HG03045 (cell line): ENCODE data around the gene ZNF786.
"Not testable (repeated sequence)": the region's sequence is repeated elsewhere in the genome, so short reads cannot be mapped to it uniquely, and the experiment has no call there.

ENCODE experiments used
- ATAC-seq: cut with Tn5 transposase; IDR thresholded peaks from one replicate; pipeline ENCODE4 v1.9.1; 2021; ENCODE audit warnings: mild to moderate bottlenecking, moderate library complexity; ENCODE audit not compliant: unreplicated experiment

ZNF786 gene

GRCh38 chr7:149081914-149082313 is 8.6 kb downstream of the ZNF786 start:
- ATAC-seq = no peak

DNA sequence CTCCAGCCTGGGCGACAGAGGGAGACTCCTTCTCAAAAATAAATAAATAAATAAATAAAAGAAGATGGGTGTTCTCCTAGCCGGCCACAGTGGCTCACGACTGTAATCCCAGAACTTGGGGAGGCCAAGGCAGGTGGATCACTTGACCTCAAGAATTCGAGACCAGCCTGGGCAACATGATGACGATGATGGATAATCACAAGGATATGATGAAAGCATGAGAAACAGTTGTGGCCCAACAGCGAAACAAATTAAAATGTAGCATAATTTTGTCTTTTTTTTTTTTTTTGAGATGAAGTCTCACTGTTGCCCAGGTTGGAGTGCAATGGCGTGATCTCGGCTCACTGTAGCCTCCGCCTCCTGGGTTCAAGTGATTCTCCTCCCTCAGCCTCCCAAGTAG is 12.9 kb downstream of the ZNF786 start:
- ATAC-seq = no peak

DNA sequence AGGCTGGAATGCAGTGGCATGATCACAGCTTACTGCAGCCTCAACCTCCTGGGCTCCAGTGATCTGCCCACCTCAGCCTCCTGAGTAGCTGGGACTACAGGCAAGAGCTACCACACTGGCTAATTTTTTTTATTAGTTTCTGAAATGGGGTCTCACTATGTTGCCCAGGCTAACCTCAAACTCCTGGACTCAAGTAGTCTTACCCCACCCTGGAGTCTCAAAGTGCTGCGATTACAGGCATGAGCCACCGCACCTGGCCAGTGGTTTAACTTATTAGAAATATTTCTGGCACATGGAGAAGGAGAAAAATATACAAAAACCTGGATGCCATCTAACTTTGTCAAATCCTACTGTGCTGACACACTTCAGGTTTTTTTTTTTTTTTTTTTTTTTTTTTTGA is 15.2 kb downstream of the ZNF786 start:
- ATAC-seq = no peak

GRCh38 chr7:149074116-149074885 is 16.2 kb downstream of the ZNF786 start:
- ATAC-seq = no peak

GRCh38 chr7:149072438-149072775 is 18.1 kb downstream of the ZNF786 start:
- no peak for ATAC-seq

GRCh38 chr7:149071641-149072437 is 18.7 kb downstream of the ZNF786 start:
- ATAC-seq = peak; percentile 44

DNA sequence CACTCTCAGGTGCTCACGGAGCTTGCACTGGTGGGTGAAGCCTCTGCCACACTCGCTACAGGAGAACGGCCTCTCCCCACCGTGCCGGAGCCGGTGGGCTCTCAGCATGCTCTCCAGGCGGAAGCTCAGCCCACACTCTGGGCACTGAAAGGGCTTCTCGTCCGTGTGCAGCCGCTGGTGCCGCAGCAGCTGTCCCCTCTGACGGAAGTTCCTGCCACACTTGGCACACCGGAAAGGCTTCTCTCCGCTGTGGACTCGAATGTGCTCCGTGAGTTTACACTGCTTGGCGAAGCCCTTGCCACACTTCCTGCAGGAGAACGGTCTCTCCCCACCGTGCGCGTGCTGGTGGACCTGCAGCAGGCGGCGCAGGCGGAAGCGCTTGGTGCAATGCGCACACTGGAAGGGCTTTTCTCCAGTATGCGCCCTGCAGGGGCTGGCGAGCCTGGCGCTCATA is 19.3 kb downstream of the ZNF786 start:
- no peak for ATAC-seq

GRCh38 chr7:149070372-149071125 is 20.0 kb downstream of the ZNF786 start:
- no peak for ATAC-seq

GRCh38 chr7:149067869-149068268 is 22.6 kb downstream of the ZNF786 start:
- no peak for ATAC-seq

DNA sequence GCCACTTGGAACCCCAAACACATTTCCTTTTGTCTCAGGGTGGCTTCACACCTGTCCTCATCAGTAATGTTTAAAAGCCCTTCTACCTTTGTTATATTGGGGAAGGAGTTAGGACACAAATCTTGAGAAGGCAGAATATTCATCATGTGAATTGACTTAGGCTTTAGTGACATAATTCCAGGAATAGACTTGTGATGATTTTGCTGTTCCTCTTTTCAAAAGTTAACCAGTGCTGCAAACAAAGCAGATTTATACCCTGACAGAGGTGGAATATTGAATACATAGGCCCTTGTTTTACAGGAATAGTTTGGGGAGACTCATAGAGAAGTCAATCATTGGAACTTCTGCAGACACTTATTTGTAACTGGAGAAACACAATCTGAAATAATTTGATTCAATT is 27.0 kb downstream of the ZNF786 start:
- ATAC-seq = no peak

DNA sequence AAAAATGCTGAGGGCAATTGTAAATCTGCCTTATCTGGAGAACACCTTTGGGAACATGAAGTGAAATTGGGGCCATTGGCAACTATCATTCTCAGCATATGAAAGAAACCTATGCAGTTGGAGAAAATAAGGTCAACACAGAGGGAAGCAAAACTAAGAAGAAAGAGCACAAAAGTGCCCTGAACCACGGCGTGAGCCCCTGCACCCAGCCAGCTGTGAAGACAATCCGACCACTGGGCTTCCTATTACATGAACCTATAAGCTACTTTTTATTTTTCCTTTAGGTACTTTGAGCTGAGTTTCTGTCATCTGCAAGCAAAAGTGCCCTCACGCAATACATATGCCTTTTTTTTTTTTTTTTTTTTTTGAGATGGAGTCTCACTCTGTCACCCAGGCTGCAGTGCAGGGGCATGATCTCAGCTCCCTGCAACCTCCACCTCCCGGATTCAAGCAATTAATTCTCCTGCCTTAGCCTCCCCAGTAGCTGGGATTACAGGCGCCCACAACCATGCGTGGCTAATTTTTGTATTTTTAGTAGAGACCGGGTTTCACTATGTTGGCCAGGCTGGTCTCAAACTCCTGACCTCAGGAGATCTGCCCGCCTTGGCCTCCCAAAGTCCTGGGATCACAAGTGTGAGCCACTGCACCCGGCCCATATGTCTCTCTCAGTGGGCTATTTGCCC is 28.2 kb downstream of the ZNF786 start:
- ATAC-seq = not testable (repeated sequence)

GRCh38 chr7:149060156-149060555 is 30.4 kb downstream of the ZNF786 start:
- no peak for ATAC-seq

DNA sequence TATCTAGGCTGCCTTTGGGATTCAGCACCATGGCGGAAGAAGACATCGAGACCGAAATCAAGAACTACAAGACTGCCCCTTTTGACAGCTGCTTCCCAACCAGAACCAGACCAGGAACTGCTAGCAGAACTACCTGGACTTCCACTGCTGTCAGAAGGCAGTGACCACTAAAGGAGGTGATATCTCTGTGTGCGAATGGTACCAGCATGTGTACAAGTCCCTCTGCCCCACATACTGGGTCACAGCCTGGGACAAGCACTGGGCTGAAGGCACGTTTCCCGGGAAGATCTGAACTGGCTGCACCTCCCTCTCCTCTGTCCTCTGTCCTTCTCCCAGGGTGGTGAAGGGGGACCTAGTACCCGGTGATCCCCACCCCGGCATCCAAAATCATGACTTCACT is 36.6 kb downstream of the ZNF786 start:
- no peak for ATAC-seq

- no peak for ATAC-seq
Observed at GRCh38 chr7:149053384-149053783, 37.1 kb downstream of the ZNF786 start.

DNA sequence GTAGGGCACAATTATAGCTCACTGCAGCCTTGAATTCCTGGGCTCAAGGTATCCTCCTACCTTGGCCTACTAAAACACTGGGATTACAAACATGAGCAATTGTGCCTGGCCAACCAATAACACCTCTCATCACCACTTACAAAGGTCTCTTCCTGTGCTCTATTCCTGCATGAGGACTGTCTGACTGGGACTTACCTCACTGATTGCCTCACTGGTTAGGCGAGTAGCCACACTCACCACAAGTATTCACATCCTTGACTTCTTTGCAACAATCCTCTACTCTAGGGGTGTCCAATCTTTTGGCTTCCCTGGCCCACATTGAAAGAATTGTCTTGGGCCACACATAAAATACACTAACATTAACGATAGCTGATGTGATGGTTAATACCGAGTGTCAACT is 39.6 kb downstream of the ZNF786 start:
- no peak for ATAC-seq

- ATAC-seq = no peak
Observed at GRCh38 chr7:149048805-149049204, 41.7 kb downstream of the ZNF786 start.

GRCh38 chr7:149046416-149046815 is 44.1 kb downstream of the ZNF786 start:
- no peak for ATAC-seq

GRCh38 chr7:149043936-149044335 is 46.6 kb downstream of the ZNF786 start:
- no peak for ATAC-seq

GRCh38 chr7:149041350-149041749 is 49.2 kb downstream of the ZNF786 start:
- ATAC-seq = no peak

DNA sequence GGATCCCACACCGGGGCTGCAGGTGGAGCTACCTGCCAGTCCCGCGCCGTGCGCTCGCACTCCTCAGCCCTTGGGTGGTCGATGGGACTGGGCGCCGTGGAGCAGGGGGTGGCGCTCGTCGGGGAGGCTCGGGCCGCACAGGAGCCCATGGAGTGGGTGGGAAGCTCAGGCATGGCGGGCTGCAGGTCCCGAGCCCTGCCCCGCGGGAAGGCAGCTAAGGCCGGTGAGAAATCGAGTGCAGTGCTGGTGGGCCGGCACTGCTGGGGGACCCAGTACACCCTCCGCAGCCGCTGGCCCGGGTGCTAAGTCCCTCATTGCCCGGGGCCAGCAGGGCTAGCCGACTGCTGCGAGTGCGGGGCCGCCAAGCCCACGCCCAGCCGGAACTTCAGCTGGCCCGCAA is 51.9 kb downstream of the ZNF786 start:
- ATAC-seq = not testable (repeated sequence)

DNA sequence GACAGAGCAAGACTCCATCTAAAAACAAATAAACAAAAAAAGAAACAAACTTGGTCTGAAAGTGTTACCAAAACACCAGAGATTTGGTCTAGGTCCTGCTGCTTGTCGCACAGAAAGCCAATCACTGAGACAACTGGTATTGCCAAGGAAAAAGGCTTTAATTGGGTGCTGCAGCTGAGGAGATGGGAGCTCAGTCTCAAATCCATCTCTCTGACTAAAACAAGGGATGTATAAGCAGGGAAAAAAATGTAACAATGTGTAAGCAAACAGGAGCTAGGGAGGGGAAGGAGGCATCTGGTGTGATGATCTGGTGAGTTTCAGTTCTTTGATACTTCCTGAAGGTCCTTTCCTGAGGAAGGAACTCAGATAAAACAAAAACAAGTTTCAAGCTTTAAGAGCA is 53.8 kb downstream of the ZNF786 start:
- ATAC-seq = no peak
